Adrenal gland (tissue), 5 donors: ENCODE measurements around the gene SH3BGRL3.

Experiments used
- CTCF ChIP-seq, 6 experiments: fragments of 450-650 bp in 4 of 6; fragments of 200-600 bp in 2 of 6; sonication (generic) in 1 of 6; IDR thresholded peaks; 1 replicate in 5 of 6; 2 replicates in 1 of 6; pipeline versions ENCODE4 v1.5.1 to v1.8.0; 2016 to 2021; ENCODE audit warnings: antibody characterized with exemption in 6 of 6, mild to moderate bottlenecking in 2 of 6, moderate library complexity in 1 of 6
- POLR2A ChIP-seq, 2 donors: fragments of 450-650 bp; IDR thresholded peaks; one replicate each; pipeline ENCODE4 v1.6.1; 2017; ENCODE audit warnings: antibody characterized with exemption in 2 of 2, mild to moderate bottlenecking in 2 of 2, moderate library complexity in 1 of 2
- donor health status: DM: no; HTN: no; CAD: no.

- no peak for TF ChIP-seq CTCF (IDR thresholded peaks at IDR 0.05)
- no peak for TF ChIP-seq POLR2A (IDR thresholded peaks at IDR 0.05)
Observed at GRCh38 chr1:26317612-26318337, 37.9 kb downstream of the SH3BGRL3 start, which contains the start of gene CD52.
